H1 (cell line): ENCODE results near the gene MAGI1. TPM values are rescaled to one million over a fixed set of nuclear protein-coding genes. Genes with fewer than 3 reads are reported as not detected.

Experiments used
- CTCF ChIA-PET: fragments of 300-600 bp; sonication (Branson Sonifier 250); formaldehyde crosslinking; loops from one replicate; lab custom pipeline; 2021; ENCODE audit not compliant: partially characterized antibody; lab: Charles Lee
- POLR2A ChIA-PET: fragments of 300-600 bp; sonication (Branson Sonifier 250); formaldehyde crosslinking; loops from one replicate; lab custom pipeline; 2021; ENCODE audit warnings: inconsistent platforms; ENCODE audit not compliant: partially characterized antibody; lab: Charles Lee
- DNase-seq, 2 experiments: peaks; one replicate each; pipeline versions ENCODE4 v3.0.0 to v3.0.0-alpha.2; 2010 to 2022; ENCODE audit warnings: low spot score in 2 of 2, low read depth in 1 of 2, mixed read lengths in 1 of 2
- FAIRE-seq: peaks from 2 replicates; lab custom pipeline; 2011; peaks lifted over from hg19 to GRCh38; lab: Jason Lieb, UNC
- H2AFZ ChIP-seq: 2 replicates; pipeline ENCODE4 v1.8.1; 2012; ENCODE audit warnings: low read length, inconsistent platforms
- H2AK5ac ChIP-seq: 2 replicates; pipeline ENCODE4 v1.6.1; 2013; ENCODE audit warnings: low read depth, low read length
- H2BK120ac ChIP-seq: replicated peaks from 2 replicates; pipeline ENCODE3; 2013; ENCODE audit warnings: low read depth, low read length, inconsistent platforms
- H2BK12ac ChIP-seq: 2 replicates; pipeline ENCODE4 v1.6.1; 2013; ENCODE audit warnings: low read depth, low read length
- H2BK15ac ChIP-seq: 2 replicates; pipeline ENCODE4 v1.6.1; 2013; ENCODE audit warnings: low read length
- H2BK20ac ChIP-seq: 2 replicates; pipeline ENCODE4 v1.6.1; 2013; ENCODE audit warnings: low read length
- H2BK5ac ChIP-seq: 2 replicates; pipeline ENCODE4 v1.6.1; 2013; ENCODE audit warnings: low read depth, low read length
- H3K14ac ChIP-seq: 2 replicates; pipeline ENCODE4 v1.6.1; 2013; ENCODE audit warnings: inconsistent platforms; ENCODE audit not compliant: insufficient read length
- H3K18ac ChIP-seq: 2 replicates; pipeline ENCODE4 v1.6.1; 2013; ENCODE audit warnings: low read length; ENCODE audit errors: extremely low read depth
- H3K23ac ChIP-seq: 2 replicates; pipeline ENCODE4 v1.6.1; 2013; ENCODE audit warnings: inconsistent platforms; ENCODE audit not compliant: insufficient read length
- H3K23me2 ChIP-seq: 2 replicates; pipeline ENCODE4 v1.6.1; 2013; ENCODE audit warnings: low read depth, low read length
- H3K27ac ChIP-seq: 2 replicates; pipeline ENCODE4 v1.6.1; 2011; ENCODE audit warnings: low read depth, low read length, inconsistent platforms
- H3K27me3 ChIP-seq, 4 experiments: replicated peaks in 1 of 4; 1 replicate in 1 of 4; 2 replicates in 3 of 4; pipeline versions ENCODE4 v1.6.1 to v1.8.1; 2011 to 2013; ENCODE audit warnings: low read length in 3 of 4, mild to moderate bottlenecking in 3 of 4, inconsistent platforms in 2 of 4, mixed read lengths in 2 of 4, moderate library complexity in 1 of 4; ENCODE audit not compliant: control insufficient read depth in 3 of 4, insufficient read depth in 3 of 4; ENCODE audit errors: extremely low read depth in 1 of 4
- H3K36me3 ChIP-seq, 4 experiments: 2 replicates each; pipeline versions ENCODE4 v1.6.1 to v1.8.1; 2011 to 2013; ENCODE audit warnings: mild to moderate bottlenecking in 4 of 4, low read length in 3 of 4, moderate library complexity in 2 of 4, control low read depth in 1 of 4, inconsistent platforms in 1 of 4; ENCODE audit not compliant: insufficient read depth in 4 of 4, control insufficient read depth in 2 of 4
- H3K4ac ChIP-seq: replicated peaks from 2 replicates; pipeline ENCODE3; 2013; ENCODE audit warnings: low read length, low read depth, mixed read lengths, inconsistent platforms; ENCODE audit not compliant: insufficient read length
- H3K4me1 ChIP-seq, 4 experiments: replicated peaks in 1 of 4; 1 replicate in 1 of 4; 2 replicates in 3 of 4; pipeline versions ENCODE4 v1.6.1 to v1.8.1; 2011 to 2013; ENCODE audit warnings: low read length in 3 of 4, inconsistent platforms in 2 of 4, mixed read lengths in 1 of 4; ENCODE audit not compliant: insufficient read depth in 4 of 4, control insufficient read depth in 3 of 4
- H3K4me2 ChIP-seq, 2 experiments: 2 replicates each; pipeline versions ENCODE4 v1.6.1 to v1.8.1; 2011 to 2013; ENCODE audit warnings: low read depth in 2 of 2, low read length in 2 of 2, control low read depth in 1 of 2, inconsistent platforms in 1 of 2, mild to moderate bottlenecking in 1 of 2; ENCODE audit not compliant: insufficient read depth in 1 of 2
- H3K4me3 ChIP-seq, 4 experiments: fragments of 200-600, 300-600 bp in 1 of 4; sonication (generic), shearing (Covaris generic), sonication (Bioruptor Twin) in 1 of 4; 2 replicates each; pipeline versions ENCODE4 v1.5.1 to v1.8.1; 2011 to 2016; ENCODE audit warnings: low read length in 4 of 4, low read depth in 3 of 4, control low read depth in 2 of 4, inconsistent platforms in 2 of 4, mild to moderate bottlenecking in 2 of 4, mixed read lengths in 1 of 4, moderate library complexity in 1 of 4; ENCODE audit not compliant: insufficient read depth in 2 of 4; ENCODE audit errors: extremely low read depth in 1 of 4
- H3K56ac ChIP-seq: replicated peaks from 2 replicates; pipeline ENCODE3; 2013; ENCODE audit warnings: low read depth, mild to moderate bottlenecking, mixed read lengths, low read length, inconsistent platforms; ENCODE audit not compliant: insufficient read length
- H3K79me1 ChIP-seq: 2 replicates; pipeline ENCODE4 v1.6.1; 2013; ENCODE audit warnings: low read depth, low read length, control low read depth
- H3K79me2 ChIP-seq, 2 experiments: 2 replicates each; pipeline versions ENCODE4 v1.6.1 to v1.8.1; 2012 to 2013; ENCODE audit warnings: low read length in 2 of 2, mild to moderate bottlenecking in 2 of 2, inconsistent platforms in 1 of 2; ENCODE audit not compliant: insufficient read depth in 2 of 2, control insufficient read depth in 1 of 2
- H3K9ac ChIP-seq, 4 experiments: replicated peaks in 1 of 4; 1 replicate in 1 of 4; 2 replicates in 3 of 4; pipeline versions ENCODE4 v1.6.1 to v1.8.1; 2011 to 2013; ENCODE audit warnings: low read depth in 3 of 4, low read length in 3 of 4, control low read depth in 2 of 4, mild to moderate bottlenecking in 2 of 4, moderate library complexity in 2 of 4, inconsistent platforms in 1 of 4; ENCODE audit errors: extremely low read depth in 1 of 4
- H3K9me3 ChIP-seq, 2 experiments: 2 replicates each; pipeline versions ENCODE4 v1.6.1 to v1.8.1; 2012 to 2013; ENCODE audit warnings: mild to moderate bottlenecking in 2 of 2, moderate library complexity in 2 of 2, control low read depth in 1 of 2, inconsistent platforms in 1 of 2, low read depth in 1 of 2, low read length in 1 of 2, mixed read lengths in 1 of 2; ENCODE audit not compliant: insufficient read depth in 2 of 2
- H4K20me1 ChIP-seq, 2 experiments: replicated peaks in 1 of 2; 2 replicates each; pipeline versions ENCODE3 to v1.8.1; 2011 to 2013; ENCODE audit warnings: inconsistent platforms in 2 of 2, low read length in 2 of 2, mild to moderate bottlenecking in 1 of 2; ENCODE audit not compliant: insufficient read depth in 2 of 2, control insufficient read depth in 1 of 2
- H4K5ac ChIP-seq: 2 replicates; pipeline ENCODE4 v1.6.1; 2013; ENCODE audit warnings: low read length, low read depth, mixed read lengths, inconsistent platforms; ENCODE audit not compliant: insufficient read length
- H4K8ac ChIP-seq: 2 replicates; pipeline ENCODE4 v1.8.0; 2013; ENCODE audit warnings: mild to moderate bottlenecking, moderate library complexity, low read length, inconsistent platforms; ENCODE audit not compliant: insufficient read depth; ENCODE audit errors: extremely low read depth
- H4K91ac ChIP-seq: replicated peaks from 2 replicates; pipeline ENCODE3; 2013; ENCODE audit warnings: low read length, mixed read lengths, inconsistent platforms; ENCODE audit not compliant: insufficient read length
- BACH1 ChIP-seq: IDR thresholded peaks from 2 replicates; pipeline ENCODE4 v1.6.1; 2012; ENCODE audit warnings: low read length, improper control_type of control experiment
- SP4 ChIP-seq: IDR thresholded peaks from 2 replicates; pipeline ENCODE4 v1.6.1; 2012; ENCODE audit warnings: low read length, inconsistent platforms
- TCF12 ChIP-seq: IDR thresholded peaks from 2 replicates; pipeline ENCODE4 v1.6.1; 2011; ENCODE audit warnings: low read depth, mild to moderate bottlenecking, low read length
- WGBS, 2 experiments: shearing (Covaris generic) in 1 of 2; methylation state at CpG; one replicate each; pipeline versions ENCODE4 v1.1.6 to v1.1.7; 2013 to 2015; ENCODE audit warnings: low lambda C conversion rate in 2 of 2, mixed read lengths in 2 of 2, inconsistent platforms in 1 of 2, low coverage in 1 of 2, missing lambda C conversion rate in 1 of 2; ENCODE audit not compliant: insufficient replicate concordance in 2 of 2, insufficient coverage in 1 of 2, insufficient read length in 1 of 2; ENCODE audit errors: extremely low coverage in 1 of 2, missing lambda C conversion rate in 1 of 2; 5-methylcytosine and 5-hydroxymethylcytosine counted together
- polyA plus RNA-seq, 7 experiments: library from polyadenylated mRNA; depleted of rRNA in 3 of 7; stranded (reverse) in 5 of 7; unstranded in 2 of 7; fragments of >200 nt in 5 of 7; fragments of 200-250 nt in 2 of 7; gene quantifications; 1 replicate in 5 of 7; 2 replicates in 1 of 7; 4 replicates in 1 of 7; pipeline versions ENCODE4 v1.2.1 to v1.2.3, GENCODE V29; 2011 to 2013; ENCODE audit warnings: missing spikeins in 2 of 7, mixed read lengths in 2 of 7
- total RNA-seq: library from RNA; stranded (reverse); fragmentation: NEBNext Ultra II Directional; extraction: Animal tissue kit (Norgen Biotek cat#: 25700); gene quantifications from 2 replicates; pipeline ENCODE4 v1.2.1, GENCODE V29; 2021
- TF ChIP-seq, protein P1 (sequence below): IDR thresholded peaks from 2 replicates; pipeline ENCODE4 v1.6.1; 2011; ENCODE audit warnings: low read length, improper control_type of control experiment
- TF ChIP-seq, protein P2 (sequence below): IDR thresholded peaks from 2 replicates; pipeline ENCODE4 v1.6.1; 2011; ENCODE audit warnings: low read depth, mild to moderate bottlenecking, low read length; ENCODE audit not compliant: insufficient read depth

MAGI1 gene
- total and polyA plus RNA-seq, 2 of the 8 experiments (the other 6 are each of a cell fraction or from before 2014, with no cell fraction given), result 19.8 to 78.0 TPM

DNA sequence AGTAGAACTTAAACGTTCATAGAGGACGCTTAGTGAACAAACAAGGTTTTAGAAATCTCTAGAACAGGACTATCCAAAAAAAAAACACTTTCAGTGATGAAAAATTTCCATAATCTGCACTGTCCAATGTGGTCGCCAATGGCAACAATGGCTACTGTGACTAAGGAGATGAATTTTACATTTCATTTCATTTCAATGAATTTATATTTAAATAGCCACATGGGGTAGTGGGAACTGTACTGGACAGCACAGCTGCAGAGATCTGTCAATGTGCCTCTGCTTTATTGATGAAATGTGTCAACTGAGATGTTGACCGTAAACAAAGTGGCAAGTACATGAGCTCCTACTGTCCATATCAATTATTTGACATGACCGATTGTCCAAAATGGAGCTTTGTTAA lies 222.5 kb downstream of the MAGI1 start:
- no peak overlapping the region for H3K9ac ChIP-seq
- no peak overlapping the region for H2BK20ac ChIP-seq
- no peak overlapping the region for H3K4ac ChIP-seq
- H3K14ac ChIP-seq, result no peak overlapping the region
- H4K91ac ChIP-seq, result no peak overlapping the region
- H2BK15ac ChIP-seq, result no peak overlapping the region
- no peak overlapping the region for H3K18ac ChIP-seq
- no peaks in the 10 kb centered on the region for H3K9me3 ChIP-seq
- no peak overlapping the region for H3K4me3 ChIP-seq
- ChIA-PET POLR2A (no interaction called here), CTCF (interaction anchor here (0.6 to 1.5 kb wide), 4 partner anchors 11 to 349 kb away, joined by 3 to 6 read pairs (median 4); no protein-coding TSS in a partner anchor)
- no peak for FAIRE-seq
- H3K23ac ChIP-seq, result no peak overlapping the region
- H2BK120ac ChIP-seq, result no peak overlapping the region
- H3K56ac ChIP-seq, result no peak overlapping the region
- no peaks in the 10 kb centered on the region; a peak in 1 of 7 replicates for H3K27me3 ChIP-seq
- DNase-seq, result no peak
- H2BK12ac ChIP-seq, result no peak overlapping the region
- H3K27ac ChIP-seq, result no peak overlapping the region
- H4K5ac ChIP-seq, result no peak overlapping the region
- WGBS, 2 experiments, result 83% methylated on average over 5 of the region's 5 CpGs; no CpG with 5 or more reads in 1 of the 2 experiments
- TF ChIP-seq BACH1 (no peak), SP4 (no peak), TCF12 (no peak)
- TF ChIP-seq, protein P1, sequence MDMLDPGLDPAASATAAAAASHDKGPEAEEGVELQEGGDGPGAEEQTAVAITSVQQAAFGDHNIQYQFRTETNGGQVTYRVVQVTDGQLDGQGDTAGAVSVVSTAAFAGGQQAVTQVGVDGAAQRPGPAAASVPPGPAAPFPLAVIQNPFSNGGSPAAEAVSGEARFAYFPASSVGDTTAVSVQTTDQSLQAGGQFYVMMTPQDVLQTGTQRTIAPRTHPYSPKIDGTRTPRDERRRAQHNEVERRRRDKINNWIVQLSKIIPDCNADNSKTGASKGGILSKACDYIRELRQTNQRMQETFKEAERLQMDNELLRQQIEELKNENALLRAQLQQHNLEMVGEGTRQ, result no peak
- TF ChIP-seq, protein P2, sequence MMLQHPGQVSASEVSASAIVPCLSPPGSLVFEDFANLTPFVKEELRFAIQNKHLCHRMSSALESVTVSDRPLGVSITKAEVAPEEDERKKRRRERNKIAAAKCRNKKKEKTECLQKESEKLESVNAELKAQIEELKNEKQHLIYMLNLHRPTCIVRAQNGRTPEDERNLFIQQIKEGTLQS, result no peak
- H3K23me2 ChIP-seq, result no peaks in the 10 kb centered on the region
- peaks cover 7% of the 10 kb centered on the region in 2 experiments for H4K20me1 ChIP-seq
- no peak overlapping the region for H2BK5ac ChIP-seq
- H2AK5ac ChIP-seq, result no peak overlapping the region
- peaks cover 0 to 10% (median 8%) of the 10 kb centered on the region in 4 experiments; a peak in 2 of 7 replicates for H3K4me1 ChIP-seq
- H3K79me1 ChIP-seq, result no peaks in the 10 kb centered on the region; the same call in 1 of the 2 replicates
- no peaks in the 10 kb centered on the region for H3K36me3 ChIP-seq
- no peak overlapping the region for H4K8ac ChIP-seq
- H2AFZ ChIP-seq, result no peak overlapping the region
- H3K4me2 ChIP-seq, result peak overlapping the region in 1 of 2 experiments; percentile 8; a peak in 1 of 4 replicates
- H3K79me2 ChIP-seq, result peaks cover 0 to 10% of the 10 kb centered on the region in 2 experiments; a peak in 1 of 4 replicates
